GM19099 (cell line): ENCODE results near the gene MAGI2.

Source experiments
- POLR2A ChIP-seq: IDR thresholded peaks from 3 replicates; pipeline ENCODE4 v1.6.1; 2011; ENCODE audit warnings: low read depth; ENCODE audit not compliant: insufficient read length; ENCODE audit errors: extremely low read depth

MAGI2 gene

GRCh38 chr7:78465894-78466293 is 987.6 kb downstream of the MAGI2 start:
- TF ChIP-seq POLR2A = no peak

GRCh38 chr7:78463039-78463438 is 990.4 kb downstream of the MAGI2 start:
- TF ChIP-seq POLR2A = no peak

GRCh38 chr7:78450706-78451105 is 1002.8 kb downstream of the MAGI2 start:
- TF ChIP-seq POLR2A = no peak

GRCh38 chr7:78448911-78449310 is 1004.6 kb downstream of the MAGI2 start:
- no peak for TF ChIP-seq POLR2A

- no peak for TF ChIP-seq POLR2A
These were observed 1009.2 kb downstream of the MAGI2 start for GRCh38 chr7:78444267-78444666.

GRCh38 chr7:78443811-78444210 is 1009.7 kb downstream of the MAGI2 start:
- TF ChIP-seq POLR2A = no peak

GRCh38 chr7:78441737-78442136 is 1011.7 kb downstream of the MAGI2 start:
- TF ChIP-seq POLR2A = no peak

GRCh38 chr7:78438433-78438832 is 1015.0 kb downstream of the MAGI2 start:
- no peak for TF ChIP-seq POLR2A

GRCh38 chr7:78437118-78437517 is 1016.3 kb downstream of the MAGI2 start:
- no peak for TF ChIP-seq POLR2A

- TF ChIP-seq POLR2A = no peak
These were observed 1018.1 kb downstream of the MAGI2 start for GRCh38 chr7:78435355-78435754.

GRCh38 chr7:78434281-78434680 is 1019.2 kb downstream of the MAGI2 start:
- no peak for TF ChIP-seq POLR2A

- no peak for TF ChIP-seq POLR2A
These were observed 1020.0 kb downstream of the MAGI2 start for GRCh38 chr7:78433421-78433820.

- no peak for TF ChIP-seq POLR2A
These were observed 1023.6 kb downstream of the MAGI2 start for GRCh38 chr7:78429878-78430277.

- TF ChIP-seq POLR2A = no peak
These were observed 1026.3 kb downstream of the MAGI2 start for GRCh38 chr7:78427209-78427608.

- TF ChIP-seq POLR2A = no peak
These were observed 1033.5 kb downstream of the MAGI2 start for GRCh38 chr7:78420001-78420400.

- no peak for TF ChIP-seq POLR2A
These were observed 1036.2 kb downstream of the MAGI2 start for GRCh38 chr7:78417180-78417853.

GRCh38 chr7:78413568-78413967 is 1039.9 kb downstream of the MAGI2 start:
- no peak for TF ChIP-seq POLR2A
